Measurements from ENCODE around the gene LDLRAP1.

GRCh38 chr1:25527226-25527846 is 16.1 kb upstream of the LDLRAP1 start:
- no peak for TF ChIP-seq CTCF (IDR thresholded peaks at IDR 0.05)
- no peak for TF ChIP-seq ZFX (IDR thresholded peaks at IDR 0.05; ENCODE audit: borderline replicate concordance)
